Lung microvascular endothelial cell (primary cell): ENCODE results near the gene CYSLTR2. TPM values are rescaled to one million over a fixed set of nuclear protein-coding genes. Genes with fewer than 3 reads are reported as not detected.
"Not testable (repeated sequence)": the region's sequence is repeated elsewhere in the genome, so short reads cannot be mapped to it uniquely, and the experiment has no call there.

Source experiments
- DNase-seq, 2 donors: peaks; one replicate each; pipeline versions ENCODE4 v3.0.0 to v3.0.0-alpha.2; 2010; ENCODE audit warnings: low read depth in 2 of 2
- total RNA-seq: library from RNA; depleted of rRNA; stranded (reverse); fragments of >200 nt; gene quantifications from 2 replicates; pipeline ENCODE4 v1.2.1, GENCODE V29; 2014

The CYSLTR2 gene
- total RNA-seq, 1 donor from 2014 or later, result not detected

- no peak for DNase-seq
Measured at GRCh38 chr13:48644951-48645350, 8.8 kb upstream of the CYSLTR2 start.

- DNase-seq, result no peak
Measured at GRCh38 chr13:48645845-48646244, 7.9 kb upstream of the CYSLTR2 start.

- no peak for DNase-seq
Measured at GRCh38 chr13:48646791-48647190, 6.9 kb upstream of the CYSLTR2 start.

- peak in 1 of 2 donors; percentile 26 for DNase-seq
Measured at GRCh38 chr13:48647625-48648024, 6.1 kb upstream of the CYSLTR2 start.

- DNase-seq, result peak in 1 of 2 donors; percentile 52
Measured at GRCh38 chr13:48648446-48648845, 5.3 kb upstream of the CYSLTR2 start.

GRCh38 chr13:48652851-48653471 is 768 bp upstream of the CYSLTR2 start:
- no peak for DNase-seq

GRCh38 chr13:48654511-48654910 is 782 bp downstream of the CYSLTR2 start:
- DNase-seq, result no peak

GRCh38 chr13:48655291-48655690 is 1.6 kb downstream of the CYSLTR2 start:
- no peak for DNase-seq

- DNase-seq, result no peak
Measured at GRCh38 chr13:48656608-48657007, 2.9 kb downstream of the CYSLTR2 start.

GRCh38 chr13:48660361-48661076 is 6.8 kb downstream of the CYSLTR2 start:
- DNase-seq, result no peak

- no peak for DNase-seq
Measured at GRCh38 chr13:48661107-48661506, 7.4 kb downstream of the CYSLTR2 start.

- DNase-seq, result no peak
Measured at GRCh38 chr13:48662226-48662625, 8.5 kb downstream of the CYSLTR2 start.

GRCh38 chr13:48667136-48667535 is 13.4 kb downstream of the CYSLTR2 start:
- DNase-seq, result no peak

- not testable (repeated sequence) for DNase-seq
Measured at GRCh38 chr13:48671421-48671820, 17.7 kb downstream of the CYSLTR2 start.

- DNase-seq, result no peak
Measured at GRCh38 chr13:48675247-48675646, 21.5 kb downstream of the CYSLTR2 start.

- DNase-seq, result no peak
Measured at GRCh38 chr13:48678316-48678715, 24.6 kb downstream of the CYSLTR2 start.

GRCh38 chr13:48679941-48680680 is 26.4 kb downstream of the CYSLTR2 start:
- no peak for DNase-seq

- DNase-seq, result no peak
Measured at GRCh38 chr13:48680756-48681392, 27.1 kb downstream of the CYSLTR2 start.

GRCh38 chr13:48681905-48682304 is 28.2 kb downstream of the CYSLTR2 start:
- no peak for DNase-seq

- no peak for DNase-seq
Measured at GRCh38 chr13:48682436-48682835, 28.7 kb downstream of the CYSLTR2 start.

GRCh38 chr13:48686636-48687210 is 33.0 kb downstream of the CYSLTR2 start:
- no peak for DNase-seq

- DNase-seq, result no peak
Measured at GRCh38 chr13:48687249-48687648, 33.5 kb downstream of the CYSLTR2 start.
